Stomach smooth muscle (tissue), 2 donors: ENCODE measurements around the gene LRIG1.
A peak's percentile ranks its signal among the peaks of the same experiment; 100 is the strongest.
"Not testable (repeated sequence)": the region's sequence is repeated elsewhere in the genome, so short reads cannot be mapped to it uniquely, and the experiment has no call there.

Experiments
- H3K27ac ChIP-seq: one replicate; pipeline ENCODE4 v1.7.0; 2013; ENCODE audit warnings: mild to moderate bottlenecking, low read length, inconsistent platforms
- H3K27me3 ChIP-seq, 2 donors: one replicate each; pipeline ENCODE4 v1.7.0; 2013; ENCODE audit warnings: low read length in 2 of 2; ENCODE audit not compliant: insufficient read depth in 2 of 2, control insufficient read depth in 1 of 2
- H3K36me3 ChIP-seq, 2 donors: one replicate each; pipeline ENCODE4 v1.7.0; 2013; ENCODE audit warnings: low read length in 2 of 2; ENCODE audit not compliant: control insufficient read depth in 2 of 2, insufficient read depth in 2 of 2
- H3K4me1 ChIP-seq: one replicate; pipeline ENCODE4 v1.7.0; 2013; ENCODE audit warnings: low read length; ENCODE audit not compliant: control insufficient read depth, insufficient read depth
- H3K4me3 ChIP-seq, 2 donors: one replicate each; pipeline ENCODE4 v1.7.0; 2013; ENCODE audit warnings: low read length in 2 of 2
- H3K9ac ChIP-seq, 2 donors: one replicate each; pipeline ENCODE4 v1.7.0; 2013; ENCODE audit warnings: low read length in 2 of 2, mild to moderate bottlenecking in 1 of 2
- H3K9me3 ChIP-seq, 2 donors: one replicate each; pipeline ENCODE4 v1.7.0; 2013; ENCODE audit warnings: low read length in 2 of 2; ENCODE audit not compliant: control insufficient read depth in 2 of 2
- donor health status: healthy.
- donor health status: Pancreatic carcinoma.

LRIG1 gene

DNA sequence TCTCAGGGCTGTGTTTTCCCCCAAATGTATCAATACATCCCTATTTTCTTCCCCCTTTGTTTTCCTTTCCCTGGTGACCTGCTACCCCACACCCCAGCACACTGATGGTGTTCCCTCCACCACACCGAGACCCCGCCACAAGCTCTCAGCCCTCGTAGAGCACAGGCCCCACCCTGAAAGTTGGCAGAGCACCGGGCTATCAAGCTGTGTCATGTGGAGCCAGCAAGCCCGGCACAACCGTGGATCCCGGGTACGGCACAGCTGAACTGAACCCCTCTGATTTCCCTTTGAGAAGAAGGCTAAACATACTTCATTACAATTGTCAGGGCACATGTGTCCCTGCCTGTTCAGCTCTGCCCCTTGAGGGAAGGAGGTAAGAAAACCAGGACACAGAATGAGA is 69.9 kb downstream of the LRIG1 start:
- Histone ChIP-seq H3K9ac (no peak overlapping the region), H3K9me3 (no peaks in the 10 kb centered on the region), H3K4me3 (no peak overlapping the region), H3K4me1 (peaks cover 73% of the 10 kb centered on the region), H3K27ac (peak overlapping the region; percentile 86), H3K36me3 (peaks cover 0 to 9% of the 10 kb centered on the region in 2 donors), H3K27me3 (no peaks in the 10 kb centered on the region)

- peak overlapping the region in 1 of 2 donors; percentile 8 for H3K4me3 ChIP-seq
- H3K27me3 ChIP-seq: no peaks in the 10 kb centered on the region
- peaks cover 0 to 2% of the 10 kb centered on the region in 2 donors for H3K36me3 ChIP-seq
- H3K4me1 ChIP-seq: peaks cover 85% of the 10 kb centered on the region
- no peaks in the 10 kb centered on the region for H3K9me3 ChIP-seq
- H3K9ac ChIP-seq: peak overlapping the region; percentile 13 to 44
- H3K27ac ChIP-seq: peak overlapping the region; percentile 86
Measured at GRCh38 chr3:66428733-66429132, 72.1 kb downstream of the LRIG1 start.

GRCh38 chr3:66427951-66428474 is 72.8 kb downstream of the LRIG1 start:
- Histone ChIP-seq H3K27ac (peak overlapping the region; percentile 86), H3K36me3 (peaks cover 0 to 2% of the 10 kb centered on the region in 2 donors), H3K4me3 (no peak overlapping the region), H3K4me1 (peaks cover 84% of the 10 kb centered on the region), H3K27me3 (no peaks in the 10 kb centered on the region), H3K9ac (peak overlapping the region in 1 of 2 donors; percentile 44), H3K9me3 (no peaks in the 10 kb centered on the region)

DNA sequence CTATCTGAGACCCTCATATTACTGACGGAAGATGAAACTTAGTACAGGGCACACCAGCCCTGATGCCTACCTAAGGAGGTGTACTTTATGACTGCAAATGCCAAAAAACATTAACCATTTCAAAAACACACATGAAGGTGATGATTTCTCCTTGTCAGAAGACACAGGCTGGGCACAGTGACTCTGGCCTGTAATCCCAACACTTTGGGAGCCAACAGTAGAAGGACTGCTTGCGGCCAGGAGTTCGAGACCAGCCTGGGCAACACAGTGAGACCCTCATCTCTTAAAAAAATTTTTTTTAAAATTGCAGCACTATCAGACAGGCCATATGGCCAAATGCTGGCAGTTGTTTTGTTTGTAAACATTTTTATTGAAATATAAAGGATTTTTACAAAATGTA is 73.5 kb downstream of the LRIG1 start:
- no peak overlapping the region for H3K4me3 ChIP-seq
- peak overlapping the region; percentile 79 for H3K27ac ChIP-seq
- no peaks in the 10 kb centered on the region for H3K9me3 ChIP-seq
- H3K36me3 ChIP-seq: peaks cover 0 to 2% of the 10 kb centered on the region in 2 donors
- no peak overlapping the region for H3K9ac ChIP-seq
- peaks cover 81% of the 10 kb centered on the region for H3K4me1 ChIP-seq
- H3K27me3 ChIP-seq: no peaks in the 10 kb centered on the region

GRCh38 chr3:66426135-66426534 is 74.7 kb downstream of the LRIG1 start:
- H3K4me1 ChIP-seq: peaks cover 73% of the 10 kb centered on the region

DNA sequence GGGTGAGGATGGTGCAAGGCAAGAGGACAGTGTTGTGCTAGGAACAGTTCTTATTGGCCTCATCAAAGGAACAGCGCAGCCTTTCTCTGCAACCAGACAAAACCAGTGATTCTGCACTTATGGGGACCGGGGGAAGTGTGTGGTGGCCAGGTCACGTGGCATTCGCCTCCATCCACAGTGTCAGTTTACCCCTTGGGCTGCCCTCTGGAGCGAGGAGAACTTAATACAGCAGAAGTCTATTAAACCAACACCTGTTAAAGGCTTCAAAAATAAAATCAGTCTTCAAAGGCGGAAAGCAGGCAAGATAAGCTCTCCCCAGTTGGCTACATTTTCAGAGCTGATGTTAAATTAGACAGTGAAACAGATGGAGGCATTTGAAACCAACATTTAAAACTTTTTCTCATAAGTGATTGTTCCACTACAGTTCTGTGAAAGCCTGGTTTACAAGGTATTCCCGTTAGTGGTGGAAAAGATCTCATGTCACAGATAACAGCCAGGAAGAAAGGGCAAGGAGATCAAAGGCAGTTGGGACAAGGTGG is 75.2 kb downstream of the LRIG1 start:
- peak overlapping the region; percentile 79 for H3K27ac ChIP-seq
- no peak overlapping the region for H3K4me3 ChIP-seq
- H3K9me3 ChIP-seq: peaks cover 0 to 2% of the 10 kb centered on the region in 2 donors
- peak overlapping the region in 1 of 2 donors; percentile 42 for H3K9ac ChIP-seq
- peaks cover 68% of the 10 kb centered on the region for H3K4me1 ChIP-seq
- H3K27me3 ChIP-seq: no peaks in the 10 kb centered on the region
- no peaks in the 10 kb centered on the region for H3K36me3 ChIP-seq

More at GRCh38 chr3:66426135-66426534, 74.7 kb downstream of the LRIG1 start:
- Histone ChIP-seq H3K27ac (peak overlapping the region; percentile 79), H3K9me3 (peaks cover 0 to 2% of the 10 kb centered on the region in 2 donors), H3K36me3 (no peaks in the 10 kb centered on the region), H3K27me3 (no peaks in the 10 kb centered on the region), H3K9ac (no peak overlapping the region), H3K4me3 (no peak overlapping the region)

- peaks cover 67% of the 10 kb centered on the region for H3K4me1 ChIP-seq
- peak overlapping the region; percentile 17 to 42 for H3K9ac ChIP-seq
- peaks cover 0 to 2% of the 10 kb centered on the region in 2 donors for H3K9me3 ChIP-seq
- peak overlapping the region in 1 of 2 donors; percentile 19 for H3K4me3 ChIP-seq
- H3K36me3 ChIP-seq: peaks cover 0 to 3% of the 10 kb centered on the region in 2 donors
- peak overlapping the region; percentile 79 for H3K27ac ChIP-seq
- H3K27me3 ChIP-seq: no peaks in the 10 kb centered on the region
Measured at GRCh38 chr3:66425032-66425431, 75.8 kb downstream of the LRIG1 start.

DNA sequence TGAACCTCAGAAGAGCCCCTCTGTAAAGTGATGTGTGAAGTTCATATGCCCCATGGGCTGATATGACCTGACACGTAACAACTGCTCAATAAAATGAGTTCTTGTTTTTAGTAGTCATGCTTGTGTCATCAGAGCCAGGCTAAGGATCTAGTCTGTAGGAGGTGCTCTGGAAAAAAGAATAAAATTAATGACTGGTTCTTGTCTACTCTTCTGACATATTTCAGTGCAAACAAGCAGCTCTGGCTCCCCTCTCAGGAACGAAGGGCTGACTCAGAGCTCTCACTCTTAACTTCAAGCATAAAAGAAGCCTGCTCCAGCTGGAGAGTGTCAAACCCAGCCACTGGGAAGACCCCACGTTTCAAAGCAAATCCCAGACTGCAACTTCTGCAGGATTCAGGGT is 77.0 kb downstream of the LRIG1 start:
- peak overlapping the region in 1 of 2 donors; percentile 22 for H3K4me3 ChIP-seq
- peak overlapping the region; percentile 74 for H3K27ac ChIP-seq
- H3K4me1 ChIP-seq: peaks cover 73% of the 10 kb centered on the region
- peak overlapping the region in 1 of 2 donors; percentile 35 for H3K9ac ChIP-seq
- H3K9me3 ChIP-seq: peaks cover 0 to 2% of the 10 kb centered on the region in 2 donors
- no peaks in the 10 kb centered on the region for H3K27me3 ChIP-seq
- peaks cover 0 to 3% of the 10 kb centered on the region in 2 donors for H3K36me3 ChIP-seq

- H3K27ac ChIP-seq, H3K4me3 ChIP-seq, H3K36me3 ChIP-seq, H3K9ac ChIP-seq, H3K9me3 ChIP-seq, H3K27me3 ChIP-seq: not testable (repeated sequence)
- peaks cover 73% of the 10 kb centered on the region for H3K4me1 ChIP-seq
Measured at GRCh38 chr3:66421893-66422292, 78.9 kb downstream of the LRIG1 start.

- not testable (repeated sequence) for H3K27me3 ChIP-seq, H3K36me3 ChIP-seq, H3K9me3 ChIP-seq, H3K9ac ChIP-seq, H3K4me3 ChIP-seq
- H3K4me1 ChIP-seq: peaks cover 74% of the 10 kb centered on the region
- H3K27ac ChIP-seq: peak overlapping the region; percentile 58
Measured at GRCh38 chr3:66421144-66421543, 79.7 kb downstream of the LRIG1 start.

DNA sequence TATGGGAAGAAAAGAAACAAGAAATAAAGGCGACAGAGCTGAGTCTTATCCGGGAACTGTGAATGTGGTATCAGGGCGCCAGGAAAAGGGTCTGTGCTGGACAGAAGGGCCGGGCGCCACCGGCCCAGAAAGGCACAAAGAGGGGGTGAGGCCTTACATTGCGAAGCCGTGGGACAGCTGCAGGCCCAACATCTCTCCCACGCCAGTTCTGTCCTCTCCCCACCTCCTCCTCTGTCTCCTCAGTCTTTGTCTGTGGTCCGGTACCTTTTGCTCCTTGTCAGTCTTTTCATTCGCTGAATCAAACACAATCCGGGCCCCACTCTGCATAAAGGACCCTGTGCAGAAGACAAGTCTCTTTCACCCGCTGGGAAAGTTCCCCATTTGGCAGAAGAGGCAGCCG is 81.8 kb downstream of the LRIG1 start:
- Histone ChIP-seq H3K4me3 (peak overlapping the region; percentile 20 to 49), H3K36me3 (peaks cover 5 to 9% of the 10 kb centered on the region in 2 donors), H3K27ac (peak overlapping the region; percentile 88), H3K27me3 (no peaks in the 10 kb centered on the region), H3K4me1 (peaks cover 72% of the 10 kb centered on the region), H3K9ac (peak overlapping the region; percentile 36 to 57), H3K9me3 (peaks cover 0 to 2% of the 10 kb centered on the region in 2 donors)
